ENCODE data around the gene LUC7L.

The LUC7L gene

DNA sequence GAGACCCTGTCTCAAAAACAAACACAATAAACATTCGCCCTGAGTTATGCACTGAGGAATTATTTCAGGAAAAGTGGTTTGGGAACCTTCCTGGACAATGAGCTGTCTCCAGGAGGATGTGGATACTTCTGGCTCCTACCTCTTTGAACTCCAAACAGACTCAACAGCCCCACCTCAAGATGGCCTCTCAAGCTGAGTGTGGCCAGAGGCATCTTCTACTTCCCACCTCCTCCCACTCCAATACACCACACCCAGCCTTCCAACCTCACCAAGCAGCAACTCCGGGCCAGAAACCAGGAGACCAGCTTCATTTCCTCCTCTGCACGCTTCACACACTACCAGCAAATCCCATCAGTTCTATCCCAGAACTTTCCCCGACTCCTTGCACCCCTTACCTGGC, 37.4 kb downstream of the LUC7L start:
- Histone ChIP-seq H3K27me3 (ENCODE audit: insufficient read depth, poor library complexity, severe bottlenecking) (no peaks in the 10 kb centered on the region), H3K4me3 (ENCODE audit: severe bottlenecking) (no peak overlapping the region), H3K27ac (ENCODE audit: poor library complexity, severe bottlenecking) (no peak overlapping the region), H3K4me1 (ENCODE audit: insufficient read depth, poor library complexity, severe bottlenecking) (no peaks in the 10 kb centered on the region), H3K36me3 (ENCODE audit: low read depth) (peaks cover 88% of the 10 kb centered on the region), H3K9me3 (ENCODE audit: severe bottlenecking) (no peaks in the 10 kb centered on the region)
- no peak for ATAC-seq (ENCODE audit: low read depth)
- no peak for TF ChIP-seq CTCF (IDR thresholded peaks at IDR 0.05; ENCODE audit: poor library complexity, severe bottlenecking)
- DNase-seq (ENCODE audit: low spot score) = no peak

GRCh38 chr16:189604-190186, 39.6 kb downstream of the LUC7L start:
- DNase-seq (ENCODE audit: low spot score) (no peak), ATAC-seq (ENCODE audit: low read depth) (no peak)
- peaks cover 68% of the 10 kb centered on the region for H3K36me3 ChIP-seq (ENCODE audit: low read depth)
- H3K4me1 ChIP-seq (ENCODE audit: insufficient read depth, poor library complexity, severe bottlenecking) = no peaks in the 10 kb centered on the region
- H3K9me3 ChIP-seq (ENCODE audit: severe bottlenecking) = no peaks in the 10 kb centered on the region
- no peak for TF ChIP-seq CTCF (IDR thresholded peaks at IDR 0.05; ENCODE audit: poor library complexity, severe bottlenecking)
- H3K4me3 ChIP-seq (ENCODE audit: severe bottlenecking) = no peak overlapping the region
- H3K27ac ChIP-seq (ENCODE audit: poor library complexity, severe bottlenecking) = no peak overlapping the region
- no peaks in the 10 kb centered on the region for H3K27me3 ChIP-seq (ENCODE audit: insufficient read depth, poor library complexity, severe bottlenecking)

DNA sequence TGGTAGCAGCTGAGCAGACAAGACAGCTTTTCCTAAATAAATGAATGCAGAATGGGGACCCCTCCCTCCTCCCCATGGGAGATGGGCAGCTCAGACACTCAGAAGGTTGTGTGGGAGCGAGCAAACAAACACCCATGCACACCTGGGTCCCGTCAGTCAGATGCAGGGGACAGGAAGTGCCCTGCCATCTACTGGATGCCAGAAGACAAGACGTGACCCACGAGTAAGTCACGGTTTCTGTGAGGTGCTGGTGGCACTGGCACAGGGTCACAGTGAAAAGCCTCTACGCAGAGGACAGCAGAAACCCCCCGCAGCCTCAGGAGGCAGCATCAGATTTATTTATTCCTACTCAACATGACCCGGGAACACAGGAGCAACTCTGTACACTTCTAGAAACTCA, 40.6 kb downstream of the LUC7L start:
- Histone ChIP-seq H3K27me3 (ENCODE audit: insufficient read depth, poor library complexity, severe bottlenecking) (no peaks in the 10 kb centered on the region), H3K36me3 (ENCODE audit: low read depth) (peaks cover 58% of the 10 kb centered on the region), H3K9me3 (ENCODE audit: severe bottlenecking) (no peaks in the 10 kb centered on the region), H3K27ac (ENCODE audit: poor library complexity, severe bottlenecking) (no peak overlapping the region), H3K4me3 (ENCODE audit: severe bottlenecking) (no peak overlapping the region), H3K4me1 (ENCODE audit: insufficient read depth, poor library complexity, severe bottlenecking) (no peaks in the 10 kb centered on the region)
- DNase-seq (ENCODE audit: low spot score) = no peak
- peak; percentile 33; the same call in 1 of the 3 replicates for ATAC-seq (ENCODE audit: low read depth)
- TF ChIP-seq CTCF (IDR thresholded peaks at IDR 0.05; ENCODE audit: poor library complexity, severe bottlenecking) = peak; percentile 37

GRCh38 chr16:187330-187729, 41.9 kb downstream of the LUC7L start:
- H3K27ac ChIP-seq (ENCODE audit: poor library complexity, severe bottlenecking) = no peak overlapping the region
- no peak overlapping the region for H3K4me3 ChIP-seq (ENCODE audit: severe bottlenecking)
- DNase-seq (ENCODE audit: low spot score) (no peak), ATAC-seq (ENCODE audit: low read depth) (no peak)
- TF ChIP-seq CTCF (IDR thresholded peaks at IDR 0.05; ENCODE audit: poor library complexity, severe bottlenecking) = no peak
- peaks cover 45% of the 10 kb centered on the region for H3K36me3 ChIP-seq (ENCODE audit: low read depth)
- H3K27me3 ChIP-seq (ENCODE audit: insufficient read depth, poor library complexity, severe bottlenecking) = no peaks in the 10 kb centered on the region
- H3K9me3 ChIP-seq (ENCODE audit: severe bottlenecking) = no peaks in the 10 kb centered on the region
- H3K4me1 ChIP-seq (ENCODE audit: insufficient read depth, poor library complexity, severe bottlenecking) = no peaks in the 10 kb centered on the region

- H3K36me3 ChIP-seq (ENCODE audit: low read depth) = peaks cover 31% of the 10 kb centered on the region
- no peak for DNase-seq (ENCODE audit: low spot score)
- H3K4me3 ChIP-seq (ENCODE audit: severe bottlenecking) = no peak overlapping the region
- no peak for ATAC-seq (ENCODE audit: low read depth)
- H3K27me3 ChIP-seq (ENCODE audit: insufficient read depth, poor library complexity, severe bottlenecking) = no peaks in the 10 kb centered on the region
- no peaks in the 10 kb centered on the region for H3K4me1 ChIP-seq (ENCODE audit: insufficient read depth, poor library complexity, severe bottlenecking)
- no peak for TF ChIP-seq CTCF (IDR thresholded peaks at IDR 0.05; ENCODE audit: poor library complexity, severe bottlenecking)
- H3K27ac ChIP-seq (ENCODE audit: poor library complexity, severe bottlenecking) = no peak overlapping the region
- H3K9me3 ChIP-seq (ENCODE audit: severe bottlenecking) = no peaks in the 10 kb centered on the region
Observed at GRCh38 chr16:185691-186090, 43.6 kb downstream of the LUC7L start.

All from RWPE2 (cell line).